ENCODE results near the gene CKS1B.

CKS1B gene

GRCh38 chr1:155002464-155003226, 28.2 kb downstream of the CKS1B start, which contains the start of gene ZBTB7B:
Gene ZBTB7B, plus strand, starts transcription at chr1:155002802. Its CDS starts 11,859 bp downstream, at chr1:155014661.
- no peak for DNase-seq (ENCODE audit: low read depth)

GRCh38 chr1:155003227-155003765, 28.8 kb downstream of the CKS1B start:
- DNase-seq (ENCODE audit: low read depth): no peak

GRCh38 chr1:155003766-155004351, 29.4 kb downstream of the CKS1B start:
- DNase-seq (ENCODE audit: low read depth): no peak

- no peak for DNase-seq (ENCODE audit: low read depth)
Measured at GRCh38 chr1:155004352-155005075, 30.0 kb downstream of the CKS1B start.

GRCh38 chr1:155005076-155006011, 30.9 kb downstream of the CKS1B start:
- no peak for DNase-seq (ENCODE audit: low read depth)

GRCh38 chr1:155006601-155007101, 32.2 kb downstream of the CKS1B start:
- DNase-seq (ENCODE audit: low read depth): no peak

- DNase-seq (ENCODE audit: low read depth): no peak
Measured at GRCh38 chr1:155007251-155007828, 32.9 kb downstream of the CKS1B start.

- no peak for DNase-seq (ENCODE audit: low read depth)
Measured at GRCh38 chr1:155008015-155008941, 33.8 kb downstream of the CKS1B start.

GRCh38 chr1:155009221-155009711, 34.8 kb downstream of the CKS1B start:
- DNase-seq (ENCODE audit: low read depth): no peak

GRCh38 chr1:155009742-155010141, 35.3 kb downstream of the CKS1B start:
- DNase-seq (ENCODE audit: low read depth): no peak

GRCh38 chr1:155010211-155010918, 35.9 kb downstream of the CKS1B start:
- no peak for DNase-seq (ENCODE audit: low read depth)

- no peak for DNase-seq (ENCODE audit: low read depth)
Measured at GRCh38 chr1:155011004-155011416, 36.5 kb downstream of the CKS1B start.

- no peak for DNase-seq (ENCODE audit: low read depth)
Measured at GRCh38 chr1:155011437-155012025, 37.0 kb downstream of the CKS1B start.

GRCh38 chr1:155012026-155012546, 37.6 kb downstream of the CKS1B start:
- no peak for DNase-seq (ENCODE audit: low read depth)

- DNase-seq (ENCODE audit: low read depth): no peak
Measured at GRCh38 chr1:155012776-155013602, 38.5 kb downstream of the CKS1B start.

GRCh38 chr1:155013632-155014031, 39.2 kb downstream of the CKS1B start:
- no peak for DNase-seq (ENCODE audit: low read depth)

GRCh38 chr1:155014709-155015508, 40.4 kb downstream of the CKS1B start:
- no peak for DNase-seq (ENCODE audit: low read depth)
